GM23338 (cell line): Measurements from ENCODE around the gene LAPTM4A. TPM values are rescaled to one million over a fixed set of nuclear protein-coding genes. Genes with fewer than 3 reads are reported as not detected.
A peak's percentile ranks its signal among the peaks of the same experiment; 100 is the strongest.

Source experiments
- ATAC-seq: fragments of 200-7000 bp; cut with Tn5 transposase; 3 replicates; pipeline ENCODE4 v1.9.1; 2020
- DNase-seq: peaks from one replicate; pipeline ENCODE4 v3.0.0-alpha.2; 2015; ENCODE audit warnings: low spot score
- H2AFZ ChIP-seq: fragments of 200-600 bp; sonication (generic); 2 replicates; pipeline ENCODE4 v1.8.0; 2016; ENCODE audit warnings: antibody characterized with exemption, mild to moderate bottlenecking, moderate library complexity
- H3F3A ChIP-seq: fragments of 200-600 bp; sonication (generic); replicated peaks from 2 replicates; pipeline ENCODE4 v1.8.0; 2017; ENCODE audit warnings: antibody characterized with exemption, mixed run types, low read depth
- H3K27ac ChIP-seq: fragments of 200-600 bp; sonication (generic); 2 replicates; pipeline ENCODE4 v1.6.1; 2016; ENCODE audit warnings: low read depth
- H3K27me3 ChIP-seq: fragments of 200-600 bp; sonication (generic); 2 replicates; pipeline ENCODE4 v1.8.0; 2016; ENCODE audit warnings: mild to moderate bottlenecking, mixed run types, moderate library complexity; ENCODE audit not compliant: insufficient read depth
- H3K36me3 ChIP-seq: fragments of 200-600 bp; sonication (generic); 2 replicates; pipeline ENCODE4 v1.8.0; 2016; ENCODE audit warnings: mild to moderate bottlenecking; ENCODE audit not compliant: insufficient read depth
- H3K4me1 ChIP-seq: fragments of 200-600 bp; sonication (generic); 2 replicates; pipeline ENCODE4 v1.8.0; 2016; ENCODE audit warnings: mild to moderate bottlenecking, moderate library complexity; ENCODE audit not compliant: insufficient read depth
- H3K4me2 ChIP-seq: fragments of 200-600 bp; sonication (generic); 2 replicates; pipeline ENCODE4 v1.7.1; 2017; ENCODE audit warnings: mixed run types
- H3K4me3 ChIP-seq: fragments of 200-600 bp; sonication (generic); 2 replicates; pipeline ENCODE4 v1.6.1; 2016; ENCODE audit warnings: mixed run types
- H3K79me2 ChIP-seq: fragments of 200-600 bp; sonication (generic); replicated peaks from 2 replicates; pipeline ENCODE4 v1.8.0; 2017; ENCODE audit warnings: mild to moderate bottlenecking; ENCODE audit not compliant: insufficient read depth
- H3K9me2 ChIP-seq: fragments of 200-600 bp; sonication (generic); 2 replicates; pipeline ENCODE4 v1.8.0; 2017; ENCODE audit not compliant: insufficient read depth
- H4K20me1 ChIP-seq: fragments of 200-600 bp; sonication (generic); replicated peaks from 2 replicates; pipeline ENCODE4 v1.8.0; 2017; ENCODE audit warnings: mild to moderate bottlenecking; ENCODE audit not compliant: insufficient read depth
- H3K27ac Mint-ChIP-seq: 2 replicates; pipeline ENCODE4 v1.8.0; 2020; ENCODE audit warnings: inconsistent platforms, mild to moderate bottlenecking, moderate library complexity, mixed read lengths
- H3K27me3 Mint-ChIP-seq: 3 replicates; pipeline ENCODE4 v1.8.0; 2022; ENCODE audit warnings: low read depth, mild to moderate bottlenecking, moderate library complexity, mixed read lengths, inconsistent platforms; ENCODE audit not compliant: insufficient read depth, poor library complexity
- H3K36me3 Mint-ChIP-seq: 3 replicates; pipeline ENCODE4 v1.8.0; 2021; ENCODE audit warnings: low read depth, mild to moderate bottlenecking, inconsistent platforms, moderate library complexity, mixed read lengths
- H3K4me1 Mint-ChIP-seq: 3 replicates; pipeline ENCODE4 v1.8.0; 2020; ENCODE audit warnings: mild to moderate bottlenecking, inconsistent platforms, mixed read lengths
- H3K4me3 Mint-ChIP-seq: 3 replicates; pipeline ENCODE4 v1.8.0; 2021; ENCODE audit warnings: moderate library complexity, mild to moderate bottlenecking, inconsistent platforms, mixed read lengths
- H3K9me3 Mint-ChIP-seq: 3 replicates; pipeline ENCODE4 v1.8.0; 2020; ENCODE audit warnings: moderate library complexity, mild to moderate bottlenecking, inconsistent platforms, mixed read lengths
- CREB1 ChIP-seq: fragments of 250-450 bp; sonication (Bioruptor Pico); IDR thresholded peaks from 2 replicates; pipeline ENCODE4 v1.5.0; 2020; ENCODE audit warnings: low read depth, mild to moderate bottlenecking, moderate library complexity
- CTCF ChIP-seq, 2 experiments: fragments of 200-600 bp in 1 of 2; sonication (generic) in 1 of 2; conservative IDR thresholded peaks; 2 replicates each; pipeline versions ENCODE4 v1.5.1 to v1.6.1; 2016 to 2017; ENCODE audit warnings: antibody characterized with exemption in 2 of 2, low read depth in 2 of 2, mild to moderate bottlenecking in 2 of 2, moderate library complexity in 1 of 2
- EZH2 ChIP-seq: fragments of 200-600 bp; sonication (generic); IDR thresholded peaks from one replicate; pipeline ENCODE4 v1.8.0; 2017; ENCODE audit warnings: antibody characterized with exemption, mild to moderate bottlenecking, low read depth; ENCODE audit not compliant: unreplicated experiment
- EZH2phosphoT487 ChIP-seq: fragments of 200-600 bp; sonication (generic); IDR thresholded peaks from one replicate; pipeline ENCODE4 v1.8.1; 2018; ENCODE audit warnings: antibody characterized with exemption; ENCODE audit not compliant: unreplicated experiment
- JUNB ChIP-seq: IDR thresholded peaks from one replicate; pipeline ENCODE4 v1.6.1; 2016; ENCODE audit warnings: antibody characterized with exemption; ENCODE audit not compliant: unreplicated experiment
- NANOG ChIP-seq: IDR thresholded peaks from 2 replicates; pipeline ENCODE4 v1.6.1; 2016; ENCODE audit warnings: antibody characterized with exemption, borderline replicate concordance
- POLR2AphosphoS5 ChIP-seq: IDR thresholded peaks from 2 replicates; pipeline ENCODE4 v1.6.1; 2016; ENCODE audit warnings: antibody characterized with exemption, low read depth
- REST ChIP-seq: IDR thresholded peaks from one replicate; pipeline ENCODE4 v1.6.1; 2018; ENCODE audit warnings: antibody characterized with exemption; ENCODE audit not compliant: unreplicated experiment
- STAT1 ChIP-seq: IDR thresholded peaks from one replicate; pipeline ENCODE4 v1.6.1; 2016; ENCODE audit warnings: antibody characterized with exemption; ENCODE audit not compliant: unreplicated experiment
- ZNF114 ChIP-seq: fragments of 250-450 bp; sonication (Bioruptor Pico); IDR thresholded peaks from 2 replicates; pipeline ENCODE4 v1.5.0; 2020; ENCODE audit warnings: mild to moderate bottlenecking, moderate library complexity
- ZNF331 ChIP-seq: fragments of 250-450 bp; sonication (Bioruptor Pico); IDR thresholded peaks from 2 replicates; pipeline ENCODE4 v1.5.0; 2020; ENCODE audit warnings: low read depth, mild to moderate bottlenecking, moderate library complexity
- ZNF462 ChIP-seq: fragments of 250-450 bp; sonication (Bioruptor Pico); IDR thresholded peaks from 2 replicates; pipeline ENCODE4 v1.5.0; 2020; ENCODE audit warnings: mild to moderate bottlenecking, moderate library complexity
- polyA plus RNA-seq: library from polyadenylated mRNA; unstranded; fragments of >200 nt; fragmentation: Nextera tagmentation; extraction: Ambion mirVana; gene quantifications from 2 replicates; pipeline ENCODE4 v1.2.1, GENCODE V29; 2016
- total RNA-seq: library from RNA; depleted of rRNA; stranded (reverse); fragments of >200 nt; shearing (Covaris generic); gene quantifications from 2 replicates; pipeline ENCODE4 v1.2.3, GENCODE V29; 2014
- TF ChIP-seq, protein P1 (sequence below): IDR thresholded peaks from 2 replicates; pipeline ENCODE4 v1.6.1; 2016; ENCODE audit warnings: antibody characterized with exemption

LAPTM4A gene
- total and polyA plus RNA-seq, 2 experiments from 2014 or later: 123 to 214 TPM

DNA sequence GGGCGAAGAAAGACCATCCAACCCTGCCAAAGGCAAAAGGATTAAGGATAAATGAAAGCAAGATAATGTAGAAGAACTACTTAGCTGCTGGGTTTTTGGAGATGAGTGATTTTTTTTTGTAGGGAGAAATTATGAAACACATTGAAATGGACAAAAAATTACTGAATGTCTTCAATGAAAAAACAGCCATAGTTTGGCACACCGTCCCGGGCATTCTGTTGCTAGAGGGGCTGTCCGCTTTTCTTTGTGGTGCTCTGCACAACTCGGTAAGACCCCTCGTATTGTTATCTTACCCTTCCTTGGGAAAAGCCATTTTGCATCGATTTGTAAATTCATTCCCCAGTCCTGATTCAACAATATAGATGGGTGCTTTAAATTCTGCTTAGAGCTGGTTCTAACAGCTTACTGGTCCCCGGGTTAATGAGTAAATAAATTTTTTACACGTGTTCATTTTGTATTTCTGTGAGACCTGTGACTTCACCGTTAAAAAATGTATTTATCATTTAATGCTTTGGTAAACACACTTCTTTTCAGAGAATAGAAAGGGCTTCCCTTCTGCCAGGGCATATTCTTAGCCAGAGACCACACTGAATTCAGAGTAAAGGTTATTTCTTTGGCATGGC is 912 bp upstream of the LAPTM4A start:
- H3K36me3 Mint-ChIP-seq: no peaks in the 10 kb centered on the region
- ATAC-seq (no peak), DNase-seq (peak; percentile 15)
- Histone ChIP-seq H3K36me3 (no peaks in the 10 kb centered on the region), H2AFZ (peak overlapping the region; percentile 11; the same call in 1 of the 2 replicates), H3K27me3 (no peaks in the 10 kb centered on the region), H3K79me2 (peaks cover 37% of the 10 kb centered on the region), H3F3A (no peaks in the 10 kb centered on the region), H3K4me1 (peaks cover 14% of the 10 kb centered on the region), H3K4me2 (peak overlapping the region; percentile 81), H3K9me2 (no peaks in the 10 kb centered on the region), H3K4me3 (peak overlapping the region; percentile 82), H4K20me1 (no peaks in the 10 kb centered on the region; the same call in 1 of the 2 replicates), H3K27ac (peak overlapping the region; percentile 53; the same call in 1 of the 2 replicates)
- no peaks in the 10 kb centered on the region for H3K9me3 Mint-ChIP-seq
- peaks cover 5% of the 10 kb centered on the region for H3K27me3 Mint-ChIP-seq
- no peak overlapping the region for H3K4me3 Mint-ChIP-seq
- no peak overlapping the region for H3K27ac Mint-ChIP-seq
- peaks cover 16% of the 10 kb centered on the region for H3K4me1 Mint-ChIP-seq
- TF ChIP-seq CREB1 (no peak), REST (no peak), ZNF462 (no peak), POLR2AphosphoS5 (no peak), CTCF (conservative IDR thresholded peaks at IDR 0.05; ENCODE audit: low read depth in 2 of 2) (no peak), JUNB (no peak), STAT1 (no peak), EZH2 (no peak), NANOG (no peak), ZNF114 (CRISPR knock-in tag) (no peak), EZH2phosphoT487 (no peak), ZNF331 (CRISPR knock-in tag) (no peak)
- TF ChIP-seq, protein P1, sequence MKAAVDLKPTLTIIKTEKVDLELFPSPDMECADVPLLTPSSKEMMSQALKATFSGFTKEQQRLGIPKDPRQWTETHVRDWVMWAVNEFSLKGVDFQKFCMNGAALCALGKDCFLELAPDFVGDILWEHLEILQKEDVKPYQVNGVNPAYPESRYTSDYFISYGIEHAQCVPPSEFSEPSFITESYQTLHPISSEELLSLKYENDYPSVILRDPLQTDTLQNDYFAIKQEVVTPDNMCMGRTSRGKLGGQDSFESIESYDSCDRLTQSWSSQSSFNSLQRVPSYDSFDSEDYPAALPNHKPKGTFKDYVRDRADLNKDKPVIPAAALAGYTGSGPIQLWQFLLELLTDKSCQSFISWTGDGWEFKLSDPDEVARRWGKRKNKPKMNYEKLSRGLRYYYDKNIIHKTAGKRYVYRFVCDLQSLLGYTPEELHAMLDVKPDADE: no peak
